Middle frontal gyrus (tissue), 1 donor: ENCODE data around the gene IFIT5.
"Not testable (repeated sequence)": the region's sequence is repeated elsewhere in the genome, so short reads cannot be mapped to it uniquely, and the experiment has no call there.

ENCODE experiments used
- DNase-seq: peaks from one replicate; pipeline ENCODE4 v3.0.0-alpha.2; 2015; ENCODE audit warnings: low spot score; ENCODE audit errors: extremely low spot score

The IFIT5 gene, protein sequence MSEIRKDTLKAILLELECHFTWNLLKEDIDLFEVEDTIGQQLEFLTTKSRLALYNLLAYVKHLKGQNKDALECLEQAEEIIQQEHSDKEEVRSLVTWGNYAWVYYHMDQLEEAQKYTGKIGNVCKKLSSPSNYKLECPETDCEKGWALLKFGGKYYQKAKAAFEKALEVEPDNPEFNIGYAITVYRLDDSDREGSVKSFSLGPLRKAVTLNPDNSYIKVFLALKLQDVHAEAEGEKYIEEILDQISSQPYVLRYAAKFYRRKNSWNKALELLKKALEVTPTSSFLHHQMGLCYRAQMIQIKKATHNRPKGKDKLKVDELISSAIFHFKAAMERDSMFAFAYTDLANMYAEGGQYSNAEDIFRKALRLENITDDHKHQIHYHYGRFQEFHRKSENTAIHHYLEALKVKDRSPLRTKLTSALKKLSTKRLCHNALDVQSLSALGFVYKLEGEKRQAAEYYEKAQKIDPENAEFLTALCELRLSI

DNA sequence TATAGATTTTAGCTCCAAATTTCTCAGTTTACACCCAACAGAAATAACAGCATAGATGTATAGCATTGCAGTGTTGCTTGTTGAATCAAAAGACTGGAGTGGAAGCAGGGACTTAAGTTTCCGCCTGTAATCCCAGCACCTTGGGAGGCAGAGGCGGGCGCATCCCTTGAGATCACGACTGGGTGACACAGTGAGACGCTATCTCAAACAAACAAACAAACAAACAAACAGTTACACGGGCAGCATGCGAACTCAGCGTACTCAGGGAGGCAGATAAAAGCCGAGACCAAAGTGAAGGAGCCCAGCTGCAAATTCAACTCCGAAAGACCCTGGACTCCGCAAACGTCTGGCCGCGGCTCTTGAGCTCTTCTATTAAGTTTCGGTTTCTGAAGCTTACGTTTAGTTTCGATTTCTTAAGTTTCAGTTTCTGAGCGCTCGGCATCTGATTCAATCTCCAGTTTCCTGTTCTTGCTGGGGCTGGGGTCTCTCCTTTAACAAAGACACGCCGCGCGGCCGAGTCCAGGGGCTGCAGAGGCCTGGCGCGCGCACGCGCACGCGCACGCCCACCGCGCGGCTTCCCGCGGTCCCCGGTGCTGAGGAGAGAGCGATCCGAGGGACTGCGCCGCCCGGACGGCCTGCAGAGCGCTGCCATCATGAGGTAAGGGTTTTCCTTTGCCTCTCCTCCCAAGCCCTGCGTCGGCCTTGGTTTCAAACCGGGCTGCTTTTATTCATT is at the start of gene IFIT5:
Gene IFIT5, plus strand, starts transcription at position 423 of the 733 bp plus-strand sequence. Its CDS starts 231 bp downstream, at position 654.
- DNase-seq, result peak; percentile 48

DNA sequence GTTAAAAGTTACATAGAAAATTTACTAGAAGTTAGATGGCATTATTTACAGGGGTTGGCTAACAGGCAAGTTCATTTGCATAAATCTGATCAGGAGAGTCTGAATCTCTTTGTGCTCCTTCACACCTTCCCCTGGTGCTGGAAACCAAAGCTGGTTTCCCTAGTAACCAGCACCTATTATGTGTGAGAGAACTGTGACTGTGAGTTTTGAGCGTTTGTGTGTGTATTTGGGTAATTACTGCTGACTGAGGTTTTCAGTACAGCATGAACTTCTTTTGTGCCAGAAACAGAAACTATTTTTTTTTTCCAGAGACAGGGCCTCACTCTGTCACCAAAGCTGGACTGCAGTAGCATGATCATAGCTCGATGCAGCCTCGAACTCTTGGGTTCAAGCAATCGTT is 46.8 kb upstream of the IFIT5 start:
- no peak for DNase-seq

DNA sequence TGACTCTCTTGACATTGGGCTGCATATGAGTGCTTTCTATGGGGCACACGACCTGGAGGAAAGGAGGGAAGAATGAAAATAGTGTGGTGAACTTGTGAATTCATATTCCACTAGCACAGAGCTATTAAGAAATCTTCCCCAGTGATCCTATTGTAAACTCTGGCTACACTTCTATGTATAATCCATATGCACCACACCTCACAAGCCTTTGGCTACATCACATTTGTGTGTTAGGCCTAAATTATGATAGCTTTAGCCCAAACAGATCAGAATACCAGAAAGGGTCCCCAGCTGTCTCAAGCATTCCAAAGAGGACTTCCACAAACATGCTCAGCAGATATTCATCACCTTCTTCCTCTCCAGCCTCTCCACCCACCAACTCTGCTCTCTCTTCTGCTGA is 46.2 kb upstream of the IFIT5 start:
- DNase-seq, result no peak

DNA sequence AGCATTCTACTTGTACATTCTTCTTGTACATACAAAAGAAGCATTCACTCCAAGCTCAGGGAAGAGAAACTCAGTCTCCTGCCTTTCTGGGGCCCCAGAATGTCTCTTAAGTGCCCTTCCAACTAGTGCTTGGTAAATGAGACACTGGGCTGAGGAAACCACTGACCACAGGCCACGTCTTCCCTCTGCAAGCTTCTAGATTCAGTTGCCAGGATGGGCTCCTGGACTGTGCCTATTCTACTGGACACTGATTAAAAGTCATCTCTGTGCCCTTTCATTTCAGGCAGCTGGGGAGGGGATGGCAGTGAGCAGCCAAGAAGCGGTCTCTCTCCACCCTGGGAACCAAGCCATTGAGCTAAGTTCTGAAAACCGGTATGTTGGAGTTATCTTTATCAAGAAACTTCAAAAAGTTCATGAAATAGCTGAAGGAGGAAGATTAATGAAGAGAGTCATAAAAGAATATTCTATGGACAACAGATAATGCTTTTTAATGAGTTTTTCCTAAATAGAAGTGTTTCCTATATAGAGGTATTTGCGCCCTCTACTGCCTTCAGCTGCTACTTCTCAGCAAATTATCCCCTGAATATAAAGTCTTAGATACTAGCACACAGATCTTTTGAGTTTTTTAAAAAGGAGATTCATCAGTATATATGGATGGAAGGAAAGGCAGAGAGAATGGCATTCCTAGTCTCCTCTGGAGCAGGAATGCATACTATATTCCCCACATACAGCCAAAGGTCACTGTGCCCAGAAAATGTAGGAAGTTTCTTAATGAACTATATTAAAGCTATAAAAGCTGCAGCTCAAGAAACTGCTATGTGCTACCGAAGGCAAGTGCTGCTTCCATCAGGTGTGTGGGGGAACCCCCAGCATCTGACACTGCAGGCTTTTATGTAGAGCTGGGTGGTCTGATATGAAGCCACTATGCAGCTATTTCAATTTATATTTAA is 44.9 kb upstream of the IFIT5 start:
- DNase-seq, result no peak

DNA sequence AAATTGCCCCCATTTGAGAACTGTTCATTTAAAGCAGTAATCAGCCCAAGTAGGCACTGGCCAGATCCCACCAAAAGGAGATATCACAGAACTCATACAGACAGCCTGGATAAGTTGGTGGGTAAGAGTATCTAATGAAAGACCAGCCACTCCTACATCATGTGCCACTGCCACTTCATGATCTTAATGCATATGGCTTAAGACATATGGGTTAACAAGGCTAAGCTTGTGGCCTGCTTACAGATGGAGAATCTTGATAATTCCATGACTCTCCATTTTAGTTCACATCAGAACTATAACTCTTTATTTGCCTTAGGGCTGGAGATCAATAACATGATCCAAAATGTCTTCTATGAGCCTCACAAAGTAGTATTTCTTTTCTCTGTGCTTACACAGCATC is 43.3 kb upstream of the IFIT5 start:
- no peak for DNase-seq

DNA sequence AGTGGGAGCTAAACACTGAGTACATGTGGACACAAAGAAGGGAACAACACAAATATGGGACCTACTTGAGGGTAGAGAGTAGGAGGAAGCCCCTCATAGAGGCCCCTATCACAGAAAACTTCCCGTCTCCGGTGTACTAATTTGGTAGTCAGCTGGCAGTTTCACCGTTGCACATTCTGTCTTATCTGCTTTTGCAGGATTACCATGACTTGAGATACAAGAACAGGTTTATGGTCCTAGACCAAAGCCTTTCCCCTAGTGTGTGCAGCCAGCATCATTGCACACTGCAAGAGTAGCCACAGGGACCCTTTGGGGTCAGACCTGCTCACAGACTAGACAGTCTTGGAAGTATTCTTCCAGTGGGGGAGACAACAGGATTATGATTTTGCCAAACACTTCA is 42.4 kb upstream of the IFIT5 start:
- no peak for DNase-seq

DNA sequence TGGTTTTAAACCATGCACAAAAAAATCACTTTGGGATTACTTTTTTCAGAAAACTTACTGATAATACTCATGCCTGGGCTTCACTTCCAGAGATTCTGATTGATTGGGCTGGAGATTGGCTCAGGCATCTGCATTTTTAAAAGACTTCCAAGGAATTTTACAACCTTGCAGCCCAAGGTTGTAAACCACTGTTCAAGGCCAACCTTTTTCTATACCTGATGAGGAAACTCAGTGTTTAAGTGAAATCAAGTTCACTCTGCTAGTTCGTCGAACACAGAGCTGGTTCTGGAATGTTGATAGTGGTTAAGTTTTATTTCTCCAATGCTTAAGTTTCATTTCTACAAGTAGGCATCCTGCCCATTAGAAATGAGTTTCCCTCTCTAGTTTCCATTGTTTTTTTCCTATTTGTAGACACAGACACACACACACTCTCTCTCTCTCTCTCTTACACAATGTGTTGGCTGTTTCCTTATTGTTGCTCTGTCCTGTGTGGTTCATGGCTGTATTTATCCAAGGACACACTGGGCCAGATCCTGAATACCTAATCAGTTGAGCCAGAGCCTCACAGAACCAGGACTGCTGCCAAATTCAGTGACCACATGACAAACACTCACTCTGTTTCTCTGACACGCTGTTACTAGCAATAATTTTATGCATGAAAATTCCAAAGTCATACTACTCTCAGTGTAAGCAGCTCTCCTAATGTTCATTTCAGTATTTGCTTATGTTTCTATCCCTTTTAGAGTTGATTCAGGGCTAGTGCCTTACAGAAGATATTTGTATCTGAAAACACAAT is 40.3 kb upstream of the IFIT5 start:
- peak; percentile 84 for DNase-seq

DNA sequence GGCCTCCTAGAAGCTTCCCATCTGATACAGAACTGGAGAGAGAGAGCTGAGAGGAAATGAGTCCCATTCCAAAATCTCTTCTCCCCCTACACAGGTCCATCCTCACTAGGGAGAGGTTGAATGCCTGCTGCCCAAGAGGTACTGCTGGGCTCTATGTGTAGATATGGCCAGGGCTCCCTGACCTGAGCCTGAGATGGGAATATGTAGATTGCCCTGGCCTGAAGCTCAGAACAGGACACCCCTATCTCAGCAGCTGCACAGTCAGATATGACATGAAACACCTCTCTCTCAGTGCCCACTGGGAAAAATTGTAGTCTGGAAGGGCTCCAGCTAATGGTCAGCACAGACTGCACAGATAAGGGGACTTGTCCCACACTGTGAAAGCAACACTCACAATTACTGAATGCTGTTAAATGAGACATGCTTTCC is 39.6 kb upstream of the IFIT5 start:
- no peak for DNase-seq

DNA sequence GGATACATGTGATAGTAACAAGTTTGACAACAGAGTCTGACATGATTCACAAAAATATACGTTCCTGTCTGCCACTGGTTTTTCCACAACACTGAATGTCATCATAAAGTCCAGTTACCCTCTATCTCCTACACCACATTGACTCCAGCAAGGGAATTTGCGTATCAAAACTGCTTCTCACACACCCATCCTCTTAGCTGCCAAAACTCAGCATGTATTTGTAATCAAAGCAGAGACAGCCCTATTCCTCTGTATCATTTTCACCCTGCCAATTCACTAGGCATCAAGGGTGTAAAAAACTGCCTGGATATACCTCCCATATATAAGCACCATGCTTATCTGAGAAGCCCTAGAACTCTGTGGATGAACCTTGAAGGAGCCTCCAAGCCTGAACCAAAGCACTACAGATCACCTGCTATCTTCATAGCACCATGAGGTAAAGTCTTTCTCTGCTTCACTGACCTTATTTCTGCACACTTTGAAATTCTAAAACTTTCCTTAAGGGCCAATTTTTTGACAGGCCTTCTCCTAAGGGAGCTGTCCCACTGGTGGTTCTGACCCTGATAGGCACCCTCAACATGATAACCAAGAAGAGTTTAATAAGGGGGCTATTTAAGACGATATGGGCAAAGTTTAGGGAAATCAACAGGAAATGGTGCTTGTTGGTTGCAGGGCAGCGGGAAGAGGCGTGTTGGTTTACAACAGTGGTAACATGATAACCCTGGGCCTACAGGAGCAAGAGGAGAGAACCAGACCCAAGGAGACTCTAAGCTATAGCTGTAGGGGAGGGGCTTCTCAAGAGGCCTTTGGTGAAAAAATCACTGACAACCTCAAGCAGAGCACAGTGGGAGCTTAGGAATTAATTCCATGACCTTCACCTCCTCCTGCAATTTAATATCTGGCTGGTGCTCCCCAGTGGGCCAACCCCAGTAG is 36.4 kb upstream of the IFIT5 start, which contains the start of gene IFIT1B:
Gene IFIT1B, plus strand, starts transcription at position 352 of the 933 bp plus-strand sequence. Its CDS starts 80 bp downstream, at position 432.
- DNase-seq, result no peak

DNA sequence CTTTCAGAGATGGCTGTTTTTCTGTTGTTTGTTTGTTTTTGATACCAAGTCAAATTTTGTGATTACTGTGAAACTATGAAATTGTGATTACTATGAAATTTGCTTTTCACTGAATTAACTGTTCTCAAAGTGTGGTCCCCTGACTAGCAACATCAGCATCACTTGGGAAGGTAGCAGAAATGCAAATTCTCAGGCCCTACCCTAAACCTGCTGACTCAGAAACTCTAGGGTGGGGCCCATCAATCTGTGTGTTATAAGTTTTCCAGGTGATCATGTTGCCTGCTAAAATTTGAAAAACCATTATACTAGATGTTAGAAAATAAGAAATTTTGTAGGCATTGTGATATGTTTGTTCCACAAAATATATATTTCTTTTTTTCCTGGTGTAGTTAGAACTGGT is 35.3 kb upstream of the IFIT5 start:
- no peak for DNase-seq

DNA sequence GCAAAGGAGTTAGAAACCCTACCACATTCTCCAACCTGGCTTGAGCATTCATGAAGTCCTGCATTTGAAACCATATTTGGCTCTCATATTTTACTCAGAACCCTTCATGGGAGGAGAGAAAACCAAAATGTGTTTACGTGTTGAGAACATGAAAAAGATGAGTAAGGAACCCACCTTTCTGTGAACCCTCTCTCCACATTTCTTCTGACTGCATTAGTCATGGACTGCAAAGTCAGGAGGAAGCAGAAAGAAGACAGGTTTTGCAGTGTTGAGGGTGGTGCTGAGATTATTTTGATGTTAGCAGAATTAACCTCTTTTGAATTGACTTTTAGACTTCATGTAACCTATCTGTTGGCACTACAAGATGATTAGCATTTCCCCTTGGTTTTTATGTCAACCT is 31.6 kb upstream of the IFIT5 start:
- DNase-seq, result no peak

DNA sequence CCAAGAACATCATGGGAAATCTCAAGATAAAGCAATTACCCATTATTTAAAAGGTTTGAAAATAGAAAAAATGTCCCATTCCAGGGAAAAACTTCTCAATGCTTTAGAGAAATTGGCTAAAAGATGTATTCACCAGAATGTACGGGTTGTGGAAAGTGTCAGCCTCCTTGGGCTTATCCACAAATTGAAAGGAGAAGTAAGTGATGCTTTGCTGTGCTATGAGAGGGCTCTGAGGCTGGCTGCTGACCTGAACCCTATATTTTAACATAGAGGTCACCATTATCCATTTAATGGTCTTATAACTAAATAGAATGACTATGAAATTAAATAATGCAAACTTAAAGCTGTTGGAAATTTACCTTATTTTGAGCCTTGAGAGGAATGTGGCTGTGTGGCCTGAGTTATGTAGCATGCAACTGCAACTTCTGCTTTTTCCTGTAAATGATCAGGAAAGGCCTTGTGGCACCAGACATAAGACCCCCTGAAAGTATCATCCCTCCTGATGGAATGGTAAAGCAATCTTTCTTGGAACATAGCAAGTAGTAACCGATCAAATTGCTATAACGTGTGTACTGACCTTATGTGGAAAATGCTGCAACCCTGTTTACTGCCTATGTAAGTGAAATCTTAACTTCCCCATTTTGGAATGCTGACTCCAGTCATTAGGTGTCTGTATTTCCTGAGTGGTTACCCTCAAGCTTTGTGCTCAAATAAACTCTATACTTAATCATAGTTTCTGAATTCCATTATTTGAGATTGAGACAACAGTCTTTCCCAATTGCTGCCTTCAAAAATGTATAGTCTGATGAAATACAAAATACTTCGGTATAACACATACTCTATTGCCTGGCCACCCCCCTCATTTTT is 29.7 kb upstream of the IFIT5 start:
- no peak for DNase-seq

DNA sequence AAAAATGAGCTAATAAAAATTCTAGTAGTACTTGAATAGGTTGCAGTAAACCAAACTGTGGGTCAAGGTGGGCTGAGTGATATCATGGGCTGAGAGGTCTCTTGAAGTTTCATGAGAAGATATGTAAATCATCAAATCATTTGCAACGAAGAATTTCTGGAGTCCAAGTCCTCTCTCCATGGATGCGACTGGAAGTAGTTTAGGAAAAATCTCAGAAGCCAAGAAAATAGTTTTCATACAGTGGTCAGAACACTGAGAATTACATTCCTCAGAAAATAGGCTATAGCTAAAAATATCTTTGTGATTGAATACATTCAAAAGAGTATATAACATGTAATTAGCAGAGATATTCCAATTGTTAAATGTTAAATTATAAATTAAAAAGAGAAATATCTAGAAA is 25.6 kb upstream of the IFIT5 start:
- DNase-seq, result no peak

DNA sequence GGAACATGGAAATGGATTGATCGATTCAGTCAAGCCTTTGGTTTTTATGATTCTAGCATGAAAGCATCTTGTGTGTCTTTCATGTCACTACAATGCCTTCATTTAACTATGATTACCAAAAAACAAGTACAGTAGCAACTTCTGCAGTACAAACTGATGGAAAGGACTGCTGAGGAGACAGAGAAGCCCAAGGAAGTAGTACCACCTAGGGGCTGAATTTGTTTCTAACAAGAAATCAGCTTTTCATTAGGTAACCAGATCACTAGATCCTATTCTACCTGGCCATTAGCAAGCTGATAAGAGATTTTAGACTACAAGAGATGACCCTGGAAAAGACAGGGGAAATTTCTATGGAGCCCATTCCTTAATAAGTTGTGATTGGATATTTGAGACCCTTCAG is 25.1 kb upstream of the IFIT5 start:
- no peak for DNase-seq

DNA sequence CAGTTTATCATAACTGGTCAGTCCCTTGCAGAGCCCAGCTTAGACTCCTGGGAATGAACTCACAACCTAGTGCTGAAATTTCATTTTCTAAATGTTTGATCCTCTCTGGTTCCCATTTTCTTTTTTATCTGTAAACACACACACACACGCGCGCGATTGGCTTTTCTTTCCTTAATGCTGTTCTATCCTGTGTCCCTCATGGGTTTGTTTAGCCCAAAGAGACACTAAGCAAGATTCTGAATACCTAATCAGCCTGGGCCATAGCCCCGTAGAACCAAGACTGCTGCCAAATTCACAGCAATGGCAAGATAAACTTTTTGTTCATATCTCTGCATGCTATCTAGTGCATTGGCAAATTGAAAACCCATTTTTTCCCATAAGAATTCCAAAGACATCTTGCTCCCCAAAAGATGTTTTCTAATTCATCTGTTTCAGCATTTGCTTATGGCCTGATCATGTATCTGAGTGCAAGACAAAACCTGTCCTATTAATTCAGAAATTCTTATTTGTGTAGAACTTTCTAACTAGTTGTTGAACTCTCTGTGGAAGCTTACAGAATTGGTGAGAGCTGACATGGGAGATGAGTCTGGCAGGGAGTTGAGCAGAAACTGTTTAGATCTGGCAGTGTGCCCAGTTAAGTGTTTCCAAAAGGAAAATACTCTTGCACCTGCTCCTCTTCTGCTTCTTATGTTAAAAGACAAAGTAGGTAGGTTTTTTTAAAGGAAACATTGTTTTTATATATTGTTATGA is 23.7 kb upstream of the IFIT5 start:
- DNase-seq, result no peak

DNA sequence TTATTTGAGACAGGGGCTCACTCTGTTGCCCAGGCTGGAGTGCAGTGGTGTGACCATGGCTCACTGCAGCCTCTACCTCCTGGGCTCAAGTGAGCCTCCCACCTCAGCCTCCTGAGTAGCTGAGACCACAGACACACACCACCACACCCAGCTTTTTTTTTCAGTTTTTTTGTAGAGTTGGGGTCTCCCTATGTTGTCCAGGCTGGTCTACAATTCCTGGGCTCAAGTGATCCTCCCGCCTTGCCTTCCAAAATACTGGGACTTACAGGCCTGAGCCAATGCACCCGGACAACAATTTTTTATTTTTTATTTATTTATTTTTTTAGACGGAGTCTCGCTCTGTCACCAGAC is 23.2 kb upstream of the IFIT5 start:
- DNase-seq, result not testable (repeated sequence)

DNA sequence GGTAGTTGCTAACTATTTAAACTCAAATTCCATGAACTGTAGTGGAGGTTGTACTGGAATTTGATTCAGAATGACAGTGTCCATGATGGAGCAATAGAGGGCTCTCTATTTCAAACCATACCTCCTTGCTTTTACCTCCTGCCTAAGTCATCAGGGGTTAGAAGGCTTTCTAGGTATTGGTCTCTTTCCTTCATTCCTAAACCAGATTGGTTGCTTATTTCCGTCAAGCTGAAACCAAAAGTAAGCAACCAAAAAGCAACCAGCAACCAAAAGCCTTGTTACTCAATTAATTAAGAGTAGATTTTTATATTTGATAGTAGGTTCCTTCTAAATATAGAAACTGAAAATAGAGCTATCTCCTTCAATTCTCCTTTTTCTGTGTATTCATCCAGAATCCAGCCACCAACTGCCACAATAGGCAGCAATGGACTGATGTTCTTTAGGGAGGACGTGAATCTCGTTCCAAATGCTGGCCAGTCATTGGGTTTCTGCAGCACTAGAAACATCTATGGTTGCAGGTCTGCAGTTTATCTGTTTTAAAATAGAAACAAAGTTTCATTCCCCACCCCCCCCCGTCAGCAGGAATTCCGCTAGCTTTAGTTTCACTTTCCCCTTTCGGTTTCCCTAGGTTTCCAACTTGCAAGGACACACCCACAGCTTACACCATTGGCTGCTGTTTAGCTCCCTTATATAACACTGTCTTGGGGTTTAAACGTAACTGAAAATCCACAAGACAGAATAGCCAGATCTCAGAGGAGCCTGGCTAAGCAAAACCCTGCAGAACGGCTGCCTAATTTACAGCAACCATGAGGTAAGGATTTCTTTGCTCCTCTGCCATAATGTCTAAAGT is 22.2 kb upstream of the IFIT5 start, which contains the start of gene IFIT1:
Gene IFIT1, plus strand, starts transcription at position 717 of the 850 bp plus-strand sequence. Its CDS starts 90 bp downstream, at position 807.
- DNase-seq, result peak; percentile 80
